Panc1 (cell line): Measurements from ENCODE around the gene CYP3A5.

Experiments used
- TCF7L2 ChIP-seq: IDR thresholded peaks from 2 replicates; pipeline ENCODE4 v1.6.1; 2011; ENCODE audit warnings: mild to moderate bottlenecking, low read depth, low read length, inconsistent platforms
- TF ChIP-seq, protein P1 (sequence below): fragments of 450-650 bp; IDR thresholded peaks from 2 replicates; pipeline ENCODE4 v1.5.1; 2017; ENCODE audit warnings: mild to moderate bottlenecking

DNA sequence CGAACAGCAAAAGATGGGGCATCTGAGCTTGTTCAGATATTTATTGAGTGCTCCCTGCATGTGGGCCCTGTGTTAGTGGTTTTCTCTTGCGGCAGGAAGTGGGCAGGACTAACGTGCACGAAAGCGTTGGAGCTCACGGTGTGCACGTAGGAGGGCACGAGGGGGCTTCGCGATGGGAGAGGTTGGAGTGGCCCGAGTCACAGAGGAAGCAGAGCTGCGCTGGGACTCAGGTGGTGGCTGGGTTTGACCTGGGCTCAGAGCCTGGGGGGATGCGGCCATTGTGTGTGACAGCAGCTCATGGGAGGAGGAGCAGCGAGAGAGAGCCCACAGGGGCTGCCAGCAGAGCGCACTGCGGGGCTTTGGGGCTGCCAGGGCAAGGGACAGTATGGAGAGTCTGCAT lies 55.3 kb downstream of the CYP3A5 start:
- TF ChIP-seq, protein P1, sequence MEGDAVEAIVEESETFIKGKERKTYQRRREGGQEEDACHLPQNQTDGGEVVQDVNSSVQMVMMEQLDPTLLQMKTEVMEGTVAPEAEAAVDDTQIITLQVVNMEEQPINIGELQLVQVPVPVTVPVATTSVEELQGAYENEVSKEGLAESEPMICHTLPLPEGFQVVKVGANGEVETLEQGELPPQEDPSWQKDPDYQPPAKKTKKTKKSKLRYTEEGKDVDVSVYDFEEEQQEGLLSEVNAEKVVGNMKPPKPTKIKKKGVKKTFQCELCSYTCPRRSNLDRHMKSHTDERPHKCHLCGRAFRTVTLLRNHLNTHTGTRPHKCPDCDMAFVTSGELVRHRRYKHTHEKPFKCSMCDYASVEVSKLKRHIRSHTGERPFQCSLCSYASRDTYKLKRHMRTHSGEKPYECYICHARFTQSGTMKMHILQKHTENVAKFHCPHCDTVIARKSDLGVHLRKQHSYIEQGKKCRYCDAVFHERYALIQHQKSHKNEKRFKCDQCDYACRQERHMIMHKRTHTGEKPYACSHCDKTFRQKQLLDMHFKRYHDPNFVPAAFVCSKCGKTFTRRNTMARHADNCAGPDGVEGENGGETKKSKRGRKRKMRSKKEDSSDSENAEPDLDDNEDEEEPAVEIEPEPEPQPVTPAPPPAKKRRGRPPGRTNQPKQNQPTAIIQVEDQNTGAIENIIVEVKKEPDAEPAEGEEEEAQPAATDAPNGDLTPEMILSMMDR = no peak
- TF ChIP-seq TCF7L2 = no peak
